Smooth muscle cell (in vitro differentiated cells): ENCODE measurements around the gene RNF123. TPM values are rescaled to one million over a fixed set of nuclear protein-coding genes. Genes with fewer than 3 reads are reported as not detected.
A peak's percentile ranks its signal among the peaks of the same experiment; 100 is the strongest.

Experiments
- DNase-seq: peaks from one replicate; lab custom pipeline; 2025; ENCODE audit not compliant: unreplicated experiment; lab: John Stamatoyannopoulos, UW
- H2AFZ ChIP-seq: fragments of 200-600 bp; sonication (generic); 2 replicates; pipeline ENCODE4 v1.6.0; 2016; ENCODE audit warnings: antibody characterized with exemption, low read depth, mild to moderate bottlenecking
- H3F3A ChIP-seq: fragments of 200-600 bp; sonication (generic); 2 replicates; pipeline ENCODE4 v1.6.0; 2017; ENCODE audit warnings: antibody characterized with exemption, low read depth
- H3K27ac ChIP-seq: fragments of 200-600 bp; sonication (generic); 2 replicates; pipeline ENCODE4 v1.5.1; 2016; ENCODE audit warnings: low read depth, mild to moderate bottlenecking
- H3K27me3 ChIP-seq: fragments of 200-600 bp; sonication (generic); 2 replicates; pipeline ENCODE4 v1.6.1; 2016; ENCODE audit warnings: low read depth, mild to moderate bottlenecking
- H3K36me3 ChIP-seq: fragments of 200-600 bp; sonication (generic); 2 replicates; pipeline ENCODE4 v1.5.1; 2016; ENCODE audit warnings: low read depth
- H3K4me1 ChIP-seq: fragments of 200-600 bp; sonication (generic); 2 replicates; pipeline ENCODE4 v1.5.1; 2016; ENCODE audit warnings: low read depth
- H3K4me2 ChIP-seq: fragments of 200-600 bp; sonication (generic); 2 replicates; pipeline ENCODE4 v1.6.0; 2016; ENCODE audit warnings: mild to moderate bottlenecking
- H3K4me3 ChIP-seq: fragments of 200-600 bp; sonication (generic); 2 replicates; pipeline ENCODE4 v1.5.1; 2016; ENCODE audit warnings: mild to moderate bottlenecking
- H3K79me2 ChIP-seq: fragments of 200-600 bp; sonication (generic); 2 replicates; pipeline ENCODE4 v1.6.0; 2016; ENCODE audit warnings: low read depth, mild to moderate bottlenecking
- H3K9ac ChIP-seq: fragments of 200-600 bp; sonication (generic); 2 replicates; pipeline ENCODE4 v1.6.0; 2016; ENCODE audit warnings: low read depth
- H3K9me3 ChIP-seq: fragments of 200-600 bp; sonication (generic); replicated peaks from 2 replicates; pipeline ENCODE4 v1.5.1; 2016; ENCODE audit warnings: low read depth
- H4K20me1 ChIP-seq: fragments of 200-600 bp; sonication (generic); 2 replicates; pipeline ENCODE4 v1.6.0; 2016; ENCODE audit warnings: low read depth
- CTCF ChIP-seq: fragments of 200-600 bp; sonication (generic); IDR thresholded peaks from 2 replicates; pipeline ENCODE4 v1.5.1; 2017; ENCODE audit warnings: borderline replicate concordance, mild to moderate bottlenecking, antibody characterized with exemption; ENCODE audit not compliant: insufficient read depth, poor library complexity, severe bottlenecking
- WGBS: methylation state at CpG from one replicate; pipeline ENCODE4 v1.1.7; 2016; ENCODE audit warnings: low lambda C conversion rate; 5-methylcytosine and 5-hydroxymethylcytosine counted together
- polyA plus RNA-seq: library from polyadenylated mRNA; unstranded; fragments of >200 nt; fragmentation: Nextera tagmentation; extraction: Ambion mirVana; gene quantifications from 2 replicates; pipeline ENCODE4 v1.2.1, GENCODE V29; 2016
- total RNA-seq: library from RNA; depleted of rRNA; stranded (reverse); fragments of >200 nt; gene quantifications from 2 replicates; pipeline ENCODE4 v1.2.3, GENCODE V29; 2014

The RNF123 gene
- total and polyA plus RNA-seq, 2 experiments from 2014 or later: 15.8 to 23.9 TPM

- no peaks in the 10 kb centered on the region for H4K20me1 ChIP-seq
- no peaks in the 10 kb centered on the region for H3K79me2 ChIP-seq
- no peak for DNase-seq
- no peaks in the 10 kb centered on the region for H3K4me1 ChIP-seq
- no peak overlapping the region for H2AFZ ChIP-seq
- H3K4me2 ChIP-seq: no peak overlapping the region
- TF ChIP-seq CTCF: peak; percentile 71
- no peaks in the 10 kb centered on the region for H3K27me3 ChIP-seq
- H3K9me3 ChIP-seq: no peaks in the 10 kb centered on the region
- H3K27ac ChIP-seq: no peak overlapping the region
- no peak overlapping the region for H3K4me3 ChIP-seq
- H3F3A ChIP-seq: no peaks in the 10 kb centered on the region
- H3K36me3 ChIP-seq: no peaks in the 10 kb centered on the region
- 64% methylated on average over 14 of the region's 14 CpGs for WGBS
- no peak overlapping the region for H3K9ac ChIP-seq
Measured at GRCh38 chr3:49703443-49703927, 14.1 kb downstream of the RNF123 start.

- H3K4me3 ChIP-seq: no peak overlapping the region
- no peak overlapping the region for H3K9ac ChIP-seq
- no peak overlapping the region for H2AFZ ChIP-seq
- H3K27ac ChIP-seq: no peak overlapping the region
- H4K20me1 ChIP-seq: no peaks in the 10 kb centered on the region
- H3F3A ChIP-seq: no peaks in the 10 kb centered on the region
- H3K9me3 ChIP-seq: no peaks in the 10 kb centered on the region
- WGBS: 98% methylated on average over 7 of the region's 7 CpGs
- no peak for DNase-seq
- no peaks in the 10 kb centered on the region for H3K79me2 ChIP-seq
- H3K4me2 ChIP-seq: no peak overlapping the region
- no peaks in the 10 kb centered on the region for H3K4me1 ChIP-seq
- TF ChIP-seq CTCF: no peak
- H3K27me3 ChIP-seq: no peaks in the 10 kb centered on the region
- no peaks in the 10 kb centered on the region for H3K36me3 ChIP-seq
Measured at GRCh38 chr3:49703956-49704355, 14.6 kb downstream of the RNF123 start.

GRCh38 chr3:49704629-49705028, 15.3 kb downstream of the RNF123 start:
- no peak overlapping the region for H3K4me2 ChIP-seq
- H2AFZ ChIP-seq: no peak overlapping the region
- H3K36me3 ChIP-seq: no peaks in the 10 kb centered on the region
- H3F3A ChIP-seq: no peaks in the 10 kb centered on the region
- no peak for DNase-seq
- H3K9me3 ChIP-seq: no peaks in the 10 kb centered on the region
- no peak overlapping the region for H3K9ac ChIP-seq
- no peaks in the 10 kb centered on the region for H4K20me1 ChIP-seq
- no peak for TF ChIP-seq CTCF
- H3K4me3 ChIP-seq: no peak overlapping the region
- WGBS: 96% methylated on average over 8 of the region's 8 CpGs
- no peaks in the 10 kb centered on the region for H3K4me1 ChIP-seq
- H3K79me2 ChIP-seq: no peaks in the 10 kb centered on the region
- no peaks in the 10 kb centered on the region for H3K27me3 ChIP-seq
- H3K27ac ChIP-seq: no peak overlapping the region

- H3F3A ChIP-seq: no peaks in the 10 kb centered on the region
- no peak for TF ChIP-seq CTCF
- no peak for DNase-seq
- H2AFZ ChIP-seq: no peak overlapping the region
- H3K4me2 ChIP-seq: no peak overlapping the region
- 97% methylated on average over 17 of the region's 17 CpGs for WGBS
- H3K4me3 ChIP-seq: no peak overlapping the region
- no peaks in the 10 kb centered on the region for H3K9me3 ChIP-seq
- H4K20me1 ChIP-seq: no peaks in the 10 kb centered on the region
- no peak overlapping the region for H3K9ac ChIP-seq
- no peaks in the 10 kb centered on the region for H3K36me3 ChIP-seq
- no peak overlapping the region for H3K27ac ChIP-seq
- H3K79me2 ChIP-seq: no peaks in the 10 kb centered on the region
- no peaks in the 10 kb centered on the region for H3K4me1 ChIP-seq
- no peaks in the 10 kb centered on the region for H3K27me3 ChIP-seq
Measured at GRCh38 chr3:49705390-49705960, 16.1 kb downstream of the RNF123 start.
